A673 (cell line): ENCODE results near the gene CAMSAP3. TPM values are rescaled to one million over a fixed set of nuclear protein-coding genes. Genes with fewer than 3 reads are reported as not detected.

Source experiments
- BruUV-seq: library from RNA; stranded (reverse); fragments of 400-500 nt; replicated peaks from 2 replicates; lab custom pipeline; 2021; lab: Mats Ljungman, UMichigan
- CTCF ChIA-PET: fragments of 300-600 bp; sonication (Branson Sonifier 250); formaldehyde crosslinking; loops from one replicate; lab custom pipeline; 2022; ENCODE audit warnings: antibody characterized with exemption; lab: Charles Lee
- POLR2A ChIA-PET: fragments of 300-600 bp; sonication (Branson Sonifier 250); formaldehyde crosslinking; loops from one replicate; lab custom pipeline; 2022; ENCODE audit warnings: antibody characterized with exemption; ENCODE audit not compliant: low non-redundant PET; lab: Charles Lee
- DNase-seq: peaks from one replicate; pipeline ENCODE4 v3.0.0-alpha.2; 2015; ENCODE audit warnings: low spot score
- H3K27ac ChIP-seq: fragments of 200-600 bp; sonication (generic); 2 replicates; pipeline ENCODE4 v1.5.1; 2016; ENCODE audit warnings: mixed run types, low read depth, mild to moderate bottlenecking, mixed read lengths, antibody characterized with exemption, low read length; ENCODE audit not compliant: poor library complexity, severe bottlenecking
- H3K27me3 ChIP-seq: fragments of 200-600 bp; sonication (generic); replicated peaks from 2 replicates; pipeline ENCODE4 v1.6.1; 2017; ENCODE audit warnings: mixed run types, low read depth, mild to moderate bottlenecking, mixed read lengths, antibody characterized with exemption, low read length; ENCODE audit not compliant: insufficient read depth, poor library complexity
- H3K36me3 ChIP-seq: fragments of 200-600 bp; sonication (generic); 2 replicates; pipeline ENCODE4 v1.6.1; 2016; ENCODE audit warnings: mixed run types, mild to moderate bottlenecking, mixed read lengths, antibody characterized with exemption, low read length; ENCODE audit not compliant: insufficient read depth, poor library complexity, severe bottlenecking
- H3K4me1 ChIP-seq: fragments of 200-600 bp; sonication (generic); 2 replicates; pipeline ENCODE4 v1.6.1; 2017; ENCODE audit warnings: mixed run types, mild to moderate bottlenecking, mixed read lengths, antibody characterized with exemption, low read length; ENCODE audit not compliant: insufficient read depth, poor library complexity, severe bottlenecking
- H3K4me3 ChIP-seq: fragments of 200-600 bp; sonication (generic); 2 replicates; pipeline ENCODE4 v1.5.1; 2016; ENCODE audit warnings: low read depth, mixed run types, mild to moderate bottlenecking, mixed read lengths, low read length; ENCODE audit not compliant: poor library complexity, severe bottlenecking
- H3K9me3 ChIP-seq: fragments of 200-600 bp; sonication (generic); 2 replicates; pipeline ENCODE4 v1.6.1; 2016; ENCODE audit warnings: mixed run types, low read depth, mild to moderate bottlenecking, mixed read lengths, antibody characterized with exemption, low read length; ENCODE audit not compliant: poor library complexity, severe bottlenecking
- EZH2 ChIP-seq: fragments of 200-600 bp; sonication (generic); IDR thresholded peaks from 2 replicates; pipeline ENCODE4 v1.6.1; 2017; ENCODE audit warnings: borderline replicate concordance, low read depth, mild to moderate bottlenecking, mixed read lengths, antibody characterized with exemption, low read length; ENCODE audit not compliant: poor library complexity, severe bottlenecking
- intact Hi-C: fragments of 100-400 bp; cut with micrococcal nuclease; formaldehyde crosslinking; loops from one replicate; pipeline ENCODE4 v1.10.0; 2022; ENCODE audit not compliant: unreplicated experiment
- total RNA-seq: library from RNA; stranded (reverse); gene quantifications from 2 replicates; pipeline ENCODE4 v1.2.3, GENCODE V29; 2021
- TF ChIP-seq, protein P1 (sequence below): fragments of 300-800, 200-600 bp; sonication (generic); conservative IDR thresholded peaks from 2 replicates; pipeline ENCODE4 v1.5.1; 2017; ENCODE audit warnings: low read depth, mild to moderate bottlenecking, antibody characterized with exemption, low read length, moderate library complexity, mixed read lengths

Gene CAMSAP3
- total RNA-seq, 1 experiment from 2014 or later: 1.2 TPM

DNA sequence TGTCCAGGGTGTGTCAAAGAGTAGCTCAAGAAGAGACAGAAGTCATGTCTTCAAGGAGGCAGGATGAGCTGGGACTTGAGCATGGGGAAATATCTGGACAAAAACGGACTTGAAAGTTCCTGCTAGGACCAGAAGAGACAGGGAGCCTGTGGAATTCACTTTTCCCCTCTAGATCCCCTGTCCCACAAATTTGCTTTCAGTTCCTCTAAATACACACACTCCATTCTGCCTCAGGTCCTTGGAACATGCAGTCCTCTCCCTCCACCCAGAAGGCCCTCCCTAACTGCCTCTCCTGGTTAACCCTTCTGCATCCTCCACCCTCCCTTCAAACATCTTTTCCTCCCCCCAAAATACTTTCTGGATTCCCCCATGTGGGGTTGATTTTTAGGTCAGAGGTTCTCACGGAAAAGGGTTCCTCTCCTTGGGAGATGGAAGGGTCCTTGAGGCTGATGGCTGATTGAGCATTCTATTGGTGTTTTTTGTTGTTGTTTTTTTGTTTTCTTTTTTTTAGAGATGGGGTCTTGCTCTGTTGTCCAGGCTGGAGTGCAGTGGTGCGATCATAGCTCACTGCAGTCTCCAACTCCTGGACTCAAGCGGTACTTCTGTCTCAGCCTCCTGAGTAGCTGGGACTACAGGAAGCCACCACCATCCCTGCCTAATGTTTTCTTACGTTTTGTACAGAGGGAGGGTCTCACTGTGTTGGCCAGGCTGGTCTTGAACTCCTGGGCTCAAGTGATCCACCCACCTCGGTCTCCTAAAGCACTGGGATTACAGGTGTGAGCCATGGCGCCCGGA is 66.3 kb downstream of the CAMSAP3 start:
- BruUV-seq: no TSS peak
- Histone ChIP-seq H3K27ac (no peak overlapping the region), H3K4me3 (no peak overlapping the region), H3K9me3 (no peaks in the 10 kb centered on the region), H3K36me3 (no peaks in the 10 kb centered on the region), H3K27me3 (no peaks in the 10 kb centered on the region), H3K4me1 (no peaks in the 10 kb centered on the region)
- POLR2A ChIA-PET: no interaction called here
- TF ChIP-seq, protein P1, sequence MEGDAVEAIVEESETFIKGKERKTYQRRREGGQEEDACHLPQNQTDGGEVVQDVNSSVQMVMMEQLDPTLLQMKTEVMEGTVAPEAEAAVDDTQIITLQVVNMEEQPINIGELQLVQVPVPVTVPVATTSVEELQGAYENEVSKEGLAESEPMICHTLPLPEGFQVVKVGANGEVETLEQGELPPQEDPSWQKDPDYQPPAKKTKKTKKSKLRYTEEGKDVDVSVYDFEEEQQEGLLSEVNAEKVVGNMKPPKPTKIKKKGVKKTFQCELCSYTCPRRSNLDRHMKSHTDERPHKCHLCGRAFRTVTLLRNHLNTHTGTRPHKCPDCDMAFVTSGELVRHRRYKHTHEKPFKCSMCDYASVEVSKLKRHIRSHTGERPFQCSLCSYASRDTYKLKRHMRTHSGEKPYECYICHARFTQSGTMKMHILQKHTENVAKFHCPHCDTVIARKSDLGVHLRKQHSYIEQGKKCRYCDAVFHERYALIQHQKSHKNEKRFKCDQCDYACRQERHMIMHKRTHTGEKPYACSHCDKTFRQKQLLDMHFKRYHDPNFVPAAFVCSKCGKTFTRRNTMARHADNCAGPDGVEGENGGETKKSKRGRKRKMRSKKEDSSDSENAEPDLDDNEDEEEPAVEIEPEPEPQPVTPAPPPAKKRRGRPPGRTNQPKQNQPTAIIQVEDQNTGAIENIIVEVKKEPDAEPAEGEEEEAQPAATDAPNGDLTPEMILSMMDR: no peak
- no peak for TF ChIP-seq EZH2
- CTCF ChIA-PET: no interaction called here
- intact Hi-C loops: no loop called here
- DNase-seq: no peak

DNA sequence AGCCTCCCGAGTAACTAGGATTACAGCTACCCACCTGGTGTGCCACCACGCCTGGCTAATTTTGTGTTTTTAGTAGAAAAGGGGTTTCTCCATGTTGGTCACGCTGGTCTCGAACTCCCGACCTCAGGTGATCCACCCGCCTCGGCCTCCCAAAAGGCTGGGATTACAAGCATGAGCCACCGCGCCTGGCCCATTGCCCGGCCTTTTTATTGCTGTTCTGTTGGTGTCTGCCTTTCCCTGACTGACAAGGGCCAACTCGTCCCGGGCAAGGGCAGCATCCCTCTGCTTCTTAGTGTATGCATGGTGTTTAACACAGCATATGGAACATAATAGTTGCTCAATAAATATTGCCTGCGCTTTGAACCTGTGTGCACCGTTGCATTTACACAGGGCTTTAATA is 67.0 kb downstream of the CAMSAP3 start:
- ChIA-PET CTCF (no interaction called here), POLR2A (no interaction called here)
- Histone ChIP-seq H3K27me3 (no peaks in the 10 kb centered on the region), H3K36me3 (no peaks in the 10 kb centered on the region), H3K4me3 (no peak overlapping the region), H3K9me3 (no peaks in the 10 kb centered on the region), H3K4me1 (no peaks in the 10 kb centered on the region), H3K27ac (no peak overlapping the region)
- intact Hi-C loops: no loop called here
- DNase-seq: no peak
- BruUV-seq: no TSS peak
- no peak for TF ChIP-seq EZH2
- TF ChIP-seq, protein P1: no peak

DNA sequence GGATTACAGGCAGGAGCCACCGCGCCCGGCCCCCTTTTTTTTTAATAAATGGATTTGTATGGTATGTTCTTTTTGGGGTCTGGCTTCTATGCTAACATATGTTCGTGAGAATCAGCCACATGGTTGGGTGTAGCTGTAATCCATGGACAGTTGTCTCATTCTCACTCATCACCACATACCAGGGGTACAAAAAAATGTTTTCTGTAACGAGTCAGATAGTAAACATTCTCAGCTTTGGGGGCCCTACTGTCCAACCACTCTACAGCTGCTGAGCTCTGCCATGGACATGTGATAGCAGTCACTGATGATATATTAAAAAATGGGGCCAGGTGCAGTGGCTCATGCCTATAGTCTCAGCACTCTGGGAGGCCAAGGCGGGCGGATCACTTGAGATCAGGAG is 68.0 kb downstream of the CAMSAP3 start:
- ChIA-PET POLR2A (no interaction called here), CTCF (interaction anchor here (0.6 kb wide), 1 partner anchor 17 kb away, joined by 4 read pairs; the partner anchor contains the start of gene TRAPPC5)
- no TSS peak for BruUV-seq
- no peaks in the 10 kb centered on the region for H3K9me3 ChIP-seq
- TF ChIP-seq, protein P1: no peak
- no peak for TF ChIP-seq EZH2
- no peaks in the 10 kb centered on the region for H3K4me1 ChIP-seq
- H3K27ac ChIP-seq: no peak overlapping the region
- intact Hi-C loops: no loop called here
- no peaks in the 10 kb centered on the region for H3K27me3 ChIP-seq
- no peaks in the 10 kb centered on the region for H3K36me3 ChIP-seq
- H3K4me3 ChIP-seq: no peak overlapping the region
- no peak for DNase-seq
